HepG2 (cell line): ENCODE measurements around the gene ARHGAP26. TPM values are rescaled to one million over a fixed set of nuclear protein-coding genes. Genes with fewer than 3 reads are reported as not detected.
"Not testable (repeated sequence)": the region's sequence is repeated elsewhere in the genome, so short reads cannot be mapped to it uniquely, and the experiment has no call there.

ENCODE experiments used
- ATAC-seq: fragments of 200-7000 bp; cut with Tn5 transposase; 3 replicates; pipeline ENCODE4 v1.9.1; 2020; ENCODE audit warnings: mild to moderate bottlenecking, moderate library complexity
- BruUV-seq: library from RNA; stranded (reverse); fragments of 400-500 nt; replicated peaks from 2 replicates; lab custom pipeline; 2021; lab: Mats Ljungman, UMichigan
- CTCF ChIA-PET: fragments of 300-600 bp; formaldehyde crosslinking; extraction: SDS; loops from one replicate; lab custom pipeline; 2021; ENCODE audit warnings: low total read pairs, inconsistent platforms, low intra/inter-chr PET ratio; lab: Yijun Ruan, JAX
- POLR2A ChIA-PET: fragments of 350-600 bp; sonication (Branson Sonifier 250); formaldehyde crosslinking; loops from one replicate; lab custom pipeline; 2020; ENCODE audit warnings: antibody characterized with exemption, inconsistent platforms; lab: Yijun Ruan, JAX
- DNase-seq: peaks from one replicate; pipeline ENCODE4 v3.0.0-alpha.2; 2015; ENCODE audit warnings: low spot score
- FAIRE-seq: peaks from 3 replicates; lab custom pipeline; 2011; peaks lifted over from hg19 to GRCh38; lab: Jason Lieb, UNC
- H2AFZ ChIP-seq: one replicate; pipeline ENCODE4 v1.6.1; 2011; ENCODE audit warnings: low read length, inconsistent platforms
- H3K27ac ChIP-seq: fragments of 300-600 bp; 3 replicates; pipeline ENCODE4 v1.8.0; 2011; ENCODE audit warnings: mixed run types, mild to moderate bottlenecking, mixed read lengths, low read length, inconsistent platforms; ENCODE audit not compliant: insufficient read depth; ENCODE audit errors: extremely low read length
- H3K27me3 ChIP-seq, 2 experiments: fragments of 200-600 bp in 1 of 2; 2 replicates in 1 of 2; 3 replicates in 1 of 2; pipeline versions ENCODE4 v1.6.0 to v1.8.0; 2011; ENCODE audit warnings: low read length in 2 of 2, mild to moderate bottlenecking in 2 of 2, moderate library complexity in 2 of 2, inconsistent platforms in 1 of 2; ENCODE audit not compliant: insufficient read depth in 2 of 2, control insufficient read depth in 1 of 2
- H3K36me3 ChIP-seq, 2 experiments: fragments of 200-600 bp in 1 of 2; replicated peaks in 1 of 2; 2 replicates in 1 of 2; 3 replicates in 1 of 2; pipeline versions ENCODE4 v1.5.1 to v1.8.0; 2011; ENCODE audit warnings: low read length in 2 of 2, inconsistent platforms in 1 of 2; ENCODE audit not compliant: insufficient read depth in 2 of 2, control insufficient read depth in 1 of 2
- H3K4me1 ChIP-seq: 2 replicates; pipeline ENCODE4 v1.5.1; 2012; ENCODE audit warnings: low read length, inconsistent platforms; ENCODE audit not compliant: insufficient read depth
- H3K4me2 ChIP-seq: 2 replicates; pipeline ENCODE4 v1.6.0; 2011; ENCODE audit warnings: low read depth, low read length, inconsistent platforms
- H3K4me3 ChIP-seq, 3 experiments: fragments of 200-600 bp in 1 of 3; sonication (generic), shearing (Covaris generic) in 1 of 3; replicated peaks in 1 of 3; 2 replicates each; pipeline ENCODE4 v1.5.1; 2011 to 2016; ENCODE audit warnings: low read length in 3 of 3, inconsistent platforms in 2 of 3, low read depth in 2 of 3, mild to moderate bottlenecking in 2 of 3, control low read depth in 1 of 3, mixed read lengths in 1 of 3; ENCODE audit not compliant: insufficient read depth in 1 of 3
- H3K79me2 ChIP-seq: one replicate; pipeline ENCODE4 v1.6.1; 2011; ENCODE audit warnings: low read length, inconsistent platforms; ENCODE audit not compliant: insufficient read depth
- H3K9ac ChIP-seq: 2 replicates; pipeline ENCODE4 v1.6.0; 2011; ENCODE audit warnings: mild to moderate bottlenecking, low read depth, low read length, inconsistent platforms; ENCODE audit not compliant: insufficient read depth
- H3K9me3 ChIP-seq: 2 replicates; pipeline ENCODE4 v1.5.1; 2012; ENCODE audit warnings: mild to moderate bottlenecking, low read length
- H4K20me1 ChIP-seq: 2 replicates; pipeline ENCODE4 v1.6.0; 2011; ENCODE audit warnings: inconsistent platforms, mild to moderate bottlenecking, low read length, moderate library complexity; ENCODE audit not compliant: insufficient read depth
- GATA4 ChIP-seq: sonication (generic); IDR thresholded peaks from 2 replicates; pipeline ENCODE4 v1.6.1; 2016; ENCODE audit warnings: antibody characterized with exemption, low read depth, borderline replicate concordance
- HOMEZ ChIP-seq: IDR thresholded peaks from 2 replicates; pipeline ENCODE4 v1.6.1; 2016; ENCODE audit warnings: low read depth
- NBN ChIP-seq: fragments of 450-650 bp; conservative IDR thresholded peaks from 2 replicates; pipeline ENCODE4 v1.6.1; 2017
- ZFP82 ChIP-seq: sonication (generic); formaldehyde crosslinking; IDR thresholded peaks from 2 replicates; pipeline ENCODE4 v1.5.1; 2020; ENCODE audit warnings: mild to moderate bottlenecking, missing genetic modification reagents, borderline replicate concordance
- WGBS: methylation state at CpG from one replicate; pipeline ENCODE4 v1.1.6; 2017; ENCODE audit warnings: low lambda C conversion rate; 5-methylcytosine and 5-hydroxymethylcytosine counted together
- in situ Hi-C: cut with HindIII; loops from 2 replicates; pipeline ENCODE4 v1.10.0; 2017; ENCODE audit warnings: low pct_unique_long_range_greater_than_20kb; ENCODE audit not compliant: extremely low pct_ligation_motif_present
- intact Hi-C: fragments of 100-400 bp; cut with micrococcal nuclease; formaldehyde crosslinking; loops from one replicate; pipeline ENCODE4 v1.10.0; 2022; ENCODE audit not compliant: unreplicated experiment
- polyA plus RNA-seq, 8 experiments: library from polyadenylated mRNA; depleted of rRNA in 3 of 8; stranded (reverse) in 7 of 8; unstranded in 1 of 8; fragments of >200 nt; fragmentation: Illumina TruSeq in 4 of 8; extraction: Trizol in 4 of 8; gene quantifications; 2 replicates each; pipeline versions ENCODE4 v1.2.1 to v1.2.3, GENCODE V29; 2011 to 2016; ENCODE audit warnings: low read depth in 4 of 8, missing spikeins in 1 of 8, mixed read lengths in 1 of 8; ENCODE audit not compliant: insufficient read depth in 1 of 8
- total RNA-seq, 5 experiments: library from RNA; depleted of rRNA; stranded (reverse); fragments of >200 nt; fragmentation: Illumina TruSeq; extraction: Trizol; gene quantifications; 2 replicates each; pipeline ENCODE4 v1.2.3, GENCODE V29; 2016; ENCODE audit warnings: low read depth in 1 of 5

The ARHGAP26 gene
- total and polyA plus RNA-seq, 2 of the 13 experiments (the other 11 are each of a cell fraction or from before 2014, with no cell fraction given) = 9.6 to 18.2 TPM

GRCh38 chr5:142984525-142984924 lies 214.3 kb downstream of the ARHGAP26 start:
- H3K4me2 ChIP-seq = no peak overlapping the region
- intact Hi-C loops = no loop called here
- H3K4me1 ChIP-seq = peaks cover 36% of the 10 kb centered on the region
- ATAC-seq (no peak), DNase-seq (no peak), FAIRE-seq (no peak)
- H3K9ac ChIP-seq = no peak overlapping the region
- H3K79me2 ChIP-seq = no peaks in the 10 kb centered on the region
- in situ Hi-C loops = no loop called here
- H3K27me3 ChIP-seq = no peaks in the 10 kb centered on the region
- WGBS = 97% methylated on average over 2 of the region's 2 CpGs
- TF ChIP-seq HOMEZ (CRISPR knock-in tag) (no peak), GATA4 (no peak), ZFP82 (CRISPR knock-in tag) (no peak), NBN (no peak)
- no peak overlapping the region for H2AFZ ChIP-seq
- no peaks in the 10 kb centered on the region for H4K20me1 ChIP-seq
- H3K27ac ChIP-seq = no peak overlapping the region
- H3K36me3 ChIP-seq = peaks cover 0 to 4% of the 10 kb centered on the region in 2 experiments; a peak in 1 of 5 replicates
- no TSS peak for BruUV-seq
- ChIA-PET POLR2A (no interaction called here), CTCF (no interaction called here)
- H3K4me3 ChIP-seq = no peak overlapping the region
- no peaks in the 10 kb centered on the region for H3K9me3 ChIP-seq

GRCh38 chr5:142989270-142989669 lies 219.1 kb downstream of the ARHGAP26 start:
- H3K4me1 ChIP-seq, BruUV-seq, H3K4me3 ChIP-seq, H2AFZ ChIP-seq, H3K9me3 ChIP-seq, DNase-seq, H3K36me3 ChIP-seq, in situ Hi-C loops, FAIRE-seq, H4K20me1 ChIP-seq, H3K79me2 ChIP-seq, H3K4me2 ChIP-seq, H3K27me3 ChIP-seq, CTCF ChIA-PET, H3K9ac ChIP-seq, ATAC-seq, intact Hi-C loops, H3K27ac ChIP-seq: not testable (repeated sequence)
- POLR2A ChIA-PET = interaction anchor here (0.5 kb wide), 1 partner anchor 18 kb away, joined by 3 read pairs; no protein-coding TSS in a partner anchor
- 90% methylated on average over 1 of the region's 1 CpG for WGBS

GRCh38 chr5:142990073-142990472 lies 219.9 kb downstream of the ARHGAP26 start:
- in situ Hi-C loops, BruUV-seq, H4K20me1 ChIP-seq, H2AFZ ChIP-seq, H3K9ac ChIP-seq, H3K4me1 ChIP-seq, CTCF ChIA-PET, FAIRE-seq, DNase-seq, H3K9me3 ChIP-seq, H3K27me3 ChIP-seq, H3K4me3 ChIP-seq, H3K27ac ChIP-seq, intact Hi-C loops, H3K36me3 ChIP-seq, H3K79me2 ChIP-seq, ATAC-seq, H3K4me2 ChIP-seq: not testable (repeated sequence)
- 94% methylated on average over 8 of the region's 8 CpGs for WGBS
- POLR2A ChIA-PET = interaction anchor here (0.5 kb wide), 1 partner anchor 17 kb away, joined by 3 read pairs; no protein-coding TSS in a partner anchor
